Common myeloid progenitor, CD34-positive (primary cell): ENCODE measurements around the gene RAB31.
A peak's percentile ranks its signal among the peaks of the same experiment; 100 is the strongest.

Source experiments
- CTCF ChIA-PET: fragments of 350-600 bp; sonication (Branson Sonifier 250); formaldehyde crosslinking; loops from one replicate; lab custom pipeline; 2021; ENCODE audit warnings: antibody characterized with exemption; lab: Charles Lee
- POLR2A ChIA-PET: fragments of 350-600 bp; sonication (Branson Sonifier 250); formaldehyde crosslinking; loops from one replicate; lab custom pipeline; 2021; ENCODE audit warnings: antibody characterized with exemption; lab: Charles Lee
- DNase-seq, 3 donors: peaks; one replicate each; pipeline versions ENCODE4 v3.0.0 to v3.0.0-alpha.2; 2013
- H3K27ac ChIP-seq, 2 experiments: 1 replicate in 1 of 2; 2 replicates in 1 of 2; pipeline ENCODE4 v1.7.0; 2013; ENCODE audit warnings: inconsistent platforms in 2 of 2, low read length in 2 of 2, mild to moderate bottlenecking in 2 of 2, low read depth in 1 of 2, moderate library complexity in 1 of 2; ENCODE audit not compliant: severe bottlenecking in 2 of 2, insufficient read depth in 1 of 2, poor library complexity in 1 of 2
- H3K27me3 ChIP-seq, 5 experiments: replicated peaks in 2 of 5; 1 replicate in 3 of 5; 2 replicates in 2 of 5; pipeline versions ENCODE4 v1.6.1 to v1.7.0; 2013; ENCODE audit warnings: low read length in 4 of 5, mild to moderate bottlenecking in 2 of 5, moderate library complexity in 2 of 5, inconsistent platforms in 1 of 5; ENCODE audit not compliant: insufficient read depth in 5 of 5, control insufficient read depth in 4 of 5
- H3K36me3 ChIP-seq, 4 experiments: 1 replicate in 2 of 4; 2 replicates in 2 of 4; pipeline versions ENCODE4 v1.6.1 to v1.7.0; 2013; ENCODE audit warnings: low read length in 3 of 4, control low read depth in 1 of 4, mild to moderate bottlenecking in 1 of 4; ENCODE audit not compliant: control insufficient read depth in 4 of 4, insufficient read depth in 4 of 4
- H3K4me1 ChIP-seq, 4 experiments: 1 replicate in 3 of 4; 2 replicates in 1 of 4; pipeline versions ENCODE4 v1.6.1 to v1.7.1; 2013; ENCODE audit warnings: low read length in 3 of 4, mild to moderate bottlenecking in 3 of 4, control low read depth in 1 of 4, inconsistent platforms in 1 of 4, moderate library complexity in 1 of 4; ENCODE audit not compliant: control insufficient read depth in 4 of 4, insufficient read depth in 4 of 4; ENCODE audit errors: control extremely low read depth in 1 of 4
- H3K4me3 ChIP-seq, 7 experiments: 1 replicate in 4 of 7; 2 replicates in 3 of 7; pipeline versions ENCODE4 v1.5.1 to v1.7.0; 2013; ENCODE audit warnings: mild to moderate bottlenecking in 7 of 7, low read length in 6 of 7, moderate library complexity in 6 of 7, inconsistent platforms in 2 of 7, low read depth in 2 of 7, control low read depth in 1 of 7; ENCODE audit not compliant: insufficient read depth in 4 of 7, control insufficient read depth in 1 of 7; ENCODE audit errors: extremely low read depth in 1 of 7
- H3K9me3 ChIP-seq, 5 experiments: 1 replicate in 4 of 5; 2 replicates in 1 of 5; pipeline versions ENCODE4 v1.6.1 to v1.7.1; 2013; ENCODE audit warnings: low read length in 4 of 5, mild to moderate bottlenecking in 2 of 5, inconsistent platforms in 1 of 5, low read depth in 1 of 5, moderate library complexity in 1 of 5; ENCODE audit not compliant: control insufficient read depth in 4 of 5, insufficient read depth in 2 of 5; ENCODE audit errors: control extremely low read depth in 1 of 5
- WGBS: methylation state at CpG from one replicate; pipeline ENCODE4 v1.1.5; 2013; ENCODE audit not compliant: insufficient coverage; 5-methylcytosine and 5-hydroxymethylcytosine counted together

RAB31 gene

DNA sequence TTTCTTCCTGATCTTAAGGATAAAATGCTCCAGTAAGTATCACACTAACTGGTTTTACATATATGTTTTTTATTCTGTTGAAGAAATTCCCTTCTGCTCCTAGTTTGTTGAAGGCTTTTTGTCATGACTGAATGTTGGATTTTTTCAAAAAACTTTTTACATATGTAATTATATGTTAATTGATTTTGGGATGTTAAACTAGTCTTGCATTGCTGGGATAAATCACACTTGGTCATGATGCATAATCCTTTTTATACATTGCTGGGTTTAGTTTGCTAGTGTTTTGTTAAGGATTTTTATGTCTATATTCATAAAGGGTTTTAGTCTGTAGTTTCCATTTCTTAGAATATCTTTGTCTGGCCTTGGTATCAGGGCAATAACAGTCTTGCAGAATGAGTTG is 112.0 kb downstream of the RAB31 start:
- peaks cover 0 to 9% (median 2%) of the 10 kb centered on the region in 5 experiments for H3K9me3 ChIP-seq
- peaks cover 0 to 6% (median 1%) of the 10 kb centered on the region in 4 experiments for H3K36me3 ChIP-seq
- DNase-seq, result no peak
- no peaks in the 10 kb centered on the region for H3K27me3 ChIP-seq
- CTCF ChIA-PET, result no interaction called here
- POLR2A ChIA-PET, result no interaction called here
- no peak overlapping the region for H3K4me3 ChIP-seq
- no peak overlapping the region for H3K27ac ChIP-seq
- peaks cover 9 to 16% (median 13%) of the 10 kb centered on the region in 4 experiments for H3K4me1 ChIP-seq

DNA sequence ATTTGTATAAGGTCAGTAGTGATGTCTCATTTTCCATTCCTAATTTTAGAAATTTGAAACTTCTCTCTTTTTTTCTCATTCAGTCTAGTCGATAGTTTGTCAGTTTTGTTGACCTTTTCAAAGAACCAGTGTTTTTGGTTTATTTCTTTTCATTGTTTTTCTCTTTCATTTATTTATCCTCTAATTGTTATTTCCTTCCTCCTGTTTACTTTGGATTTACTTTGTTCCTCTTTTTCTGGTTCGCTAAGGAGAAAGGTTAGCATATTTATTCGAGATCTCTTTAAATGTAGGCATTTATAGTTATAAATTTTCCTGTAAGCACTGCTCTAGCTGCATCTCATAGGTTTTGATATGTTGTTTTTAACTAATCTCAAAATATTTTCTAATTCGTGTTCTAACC is 112.6 kb downstream of the RAB31 start:
- CTCF ChIA-PET, result no interaction called here
- WGBS, result no CpG with 5 or more reads among the region's 4 CpGs
- Histone ChIP-seq H3K36me3 (peaks cover 0 to 6% (median 1%) of the 10 kb centered on the region in 4 experiments), H3K4me3 (no peak overlapping the region), H3K9me3 (peaks cover 0 to 9% (median 2%) of the 10 kb centered on the region in 5 experiments), H3K27me3 (no peaks in the 10 kb centered on the region), H3K27ac (no peak overlapping the region), H3K4me1 (peaks cover 14 to 22% (median 18%) of the 10 kb centered on the region in 4 experiments)
- POLR2A ChIA-PET, result no interaction called here
- DNase-seq, result no peak

DNA sequence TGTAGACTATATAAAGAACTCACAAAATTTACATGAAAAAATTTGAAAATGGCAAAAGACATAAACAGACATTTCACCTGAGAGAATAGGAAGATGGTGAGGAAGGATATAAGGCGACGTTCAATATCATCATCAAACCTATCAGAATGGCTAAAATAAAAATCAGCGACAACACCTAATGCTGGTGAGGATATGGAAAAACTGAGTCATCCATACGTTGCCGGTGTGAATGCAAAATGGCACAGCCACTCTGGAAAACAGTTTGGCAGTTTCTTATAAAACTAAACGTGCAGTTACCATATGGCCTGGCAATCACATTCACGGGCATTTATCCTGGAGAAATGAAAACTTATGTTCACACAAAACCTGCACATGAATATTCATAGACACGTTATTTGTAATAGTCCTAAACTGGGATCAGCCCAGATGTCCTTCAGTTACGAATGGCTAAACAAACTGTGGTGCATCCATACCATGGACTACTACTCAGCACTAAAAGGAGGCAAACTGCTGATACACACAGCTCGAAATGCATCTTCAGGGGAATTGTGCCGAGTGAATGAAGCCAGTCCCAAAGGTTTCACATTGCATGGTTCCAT is 114.6 kb downstream of the RAB31 start:
- WGBS, result 94% methylated on average over 6 of the region's 11 CpGs
- no peak overlapping the region for H3K27ac ChIP-seq
- no peak for DNase-seq
- peaks cover 0 to 8% (median 2%) of the 10 kb centered on the region in 5 experiments for H3K9me3 ChIP-seq
- ChIA-PET CTCF (no interaction called here), POLR2A (no interaction called here)
- no peak overlapping the region for H3K4me3 ChIP-seq
- peaks cover 0 to 2% (median 0%) of the 10 kb centered on the region in 4 experiments for H3K36me3 ChIP-seq
- no peaks in the 10 kb centered on the region for H3K27me3 ChIP-seq
- H3K4me1 ChIP-seq, result peaks cover 14 to 40% (median 34%) of the 10 kb centered on the region in 4 experiments

- peaks cover 0 to 5% (median 0%) of the 10 kb centered on the region in 5 experiments for H3K9me3 ChIP-seq
- no peak overlapping the region for H3K27ac ChIP-seq
- no peak overlapping the region for H3K4me3 ChIP-seq
- DNase-seq, result peak in 2 of 3 donors; percentile 27 to 48
- POLR2A ChIA-PET, result no interaction called here
- WGBS, result 17% methylated on average over 1 of the region's 4 CpGs
- CTCF ChIA-PET, result interaction anchor here (0.6 to 0.9 kb wide), 2 partner anchors 85 to 1194 kb away, joined by 3 read pairs; no protein-coding TSS in a partner anchor
- H3K27me3 ChIP-seq, result no peaks in the 10 kb centered on the region
- H3K4me1 ChIP-seq, result peaks cover 14 to 53% (median 46%) of the 10 kb centered on the region in 4 experiments
- H3K36me3 ChIP-seq, result peaks cover 0 to 2% (median 0%) of the 10 kb centered on the region in 4 experiments
Measured at GRCh38 chr18:9823805-9824473, 115.8 kb downstream of the RAB31 start.

DNA sequence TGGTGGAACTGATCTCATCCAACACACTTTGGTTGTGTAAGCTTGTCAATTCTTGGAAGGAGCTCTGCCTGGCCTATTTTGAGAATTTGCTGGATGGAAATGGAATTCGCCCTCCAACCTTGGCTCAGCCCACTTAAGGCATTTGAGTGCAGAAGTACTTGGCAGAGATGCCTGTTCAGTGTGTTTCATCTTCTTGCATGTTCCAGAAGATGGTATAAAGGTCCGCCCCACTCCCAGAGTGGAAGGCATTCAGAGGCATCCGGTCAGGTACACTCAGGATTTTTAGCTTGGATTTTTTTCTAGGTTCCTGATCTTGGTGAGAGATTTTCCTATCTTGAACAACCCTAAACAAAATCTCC is 116.4 kb downstream of the RAB31 start:
- peaks cover 0 to 5% (median 0%) of the 10 kb centered on the region in 5 experiments for H3K9me3 ChIP-seq
- no peak overlapping the region for H3K27ac ChIP-seq
- H3K4me1 ChIP-seq, result peaks cover 14 to 55% (median 49%) of the 10 kb centered on the region in 4 experiments
- H3K27me3 ChIP-seq, result no peaks in the 10 kb centered on the region
- no peak overlapping the region for H3K4me3 ChIP-seq
- no peaks in the 10 kb centered on the region for H3K36me3 ChIP-seq
- DNase-seq, result peak in 1 of 3 donors; percentile 12
- 100% methylated on average over 2 of the region's 3 CpGs for WGBS
- ChIA-PET CTCF (interaction anchor here (0.6 to 0.9 kb wide), 2 partner anchors 85 to 1193 kb away, joined by 3 read pairs; no protein-coding TSS in a partner anchor), POLR2A (no interaction called here)

DNA sequence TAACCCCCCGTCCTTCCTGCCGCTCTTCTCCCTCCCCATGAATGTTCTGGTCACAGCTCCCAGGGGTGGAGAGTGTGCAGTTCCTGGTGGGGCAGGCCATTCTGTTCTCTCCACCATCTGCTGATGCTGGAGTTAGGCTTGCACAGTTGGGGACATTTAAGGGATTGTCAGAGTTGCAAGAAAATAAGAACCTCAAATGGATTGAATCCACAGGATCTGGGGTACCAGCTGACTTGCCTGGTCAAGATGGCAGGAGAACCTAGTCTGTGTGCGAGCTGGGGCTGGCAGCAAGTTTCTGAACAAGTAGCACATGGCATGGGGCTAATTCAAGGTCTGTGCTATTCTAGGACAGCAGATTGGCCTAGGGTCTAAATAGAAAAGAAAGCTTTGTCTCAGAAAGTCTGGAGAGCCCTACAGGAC is 116.9 kb downstream of the RAB31 start:
- CTCF ChIA-PET, result interaction anchor here (0.9 kb wide), 1 partner anchor 86 kb away, joined by 3 read pairs; no protein-coding TSS in a partner anchor
- H3K27me3 ChIP-seq, result no peaks in the 10 kb centered on the region
- no peaks in the 10 kb centered on the region for H3K36me3 ChIP-seq
- POLR2A ChIA-PET, result no interaction called here
- DNase-seq, result peak in 1 of 3 donors; percentile 19
- H3K4me1 ChIP-seq, result peaks cover 14 to 56% (median 49%) of the 10 kb centered on the region in 4 experiments
- H3K27ac ChIP-seq, result peak overlapping the region in 1 of 2 experiments; percentile 33
- H3K9me3 ChIP-seq, result peaks cover 0 to 3% (median 0%) of the 10 kb centered on the region in 5 experiments
- H3K4me3 ChIP-seq, result peak overlapping the region in 2 of 7 experiments; percentile 6 to 21
- 86% methylated on average over 1 of the region's 3 CpGs for WGBS

DNA sequence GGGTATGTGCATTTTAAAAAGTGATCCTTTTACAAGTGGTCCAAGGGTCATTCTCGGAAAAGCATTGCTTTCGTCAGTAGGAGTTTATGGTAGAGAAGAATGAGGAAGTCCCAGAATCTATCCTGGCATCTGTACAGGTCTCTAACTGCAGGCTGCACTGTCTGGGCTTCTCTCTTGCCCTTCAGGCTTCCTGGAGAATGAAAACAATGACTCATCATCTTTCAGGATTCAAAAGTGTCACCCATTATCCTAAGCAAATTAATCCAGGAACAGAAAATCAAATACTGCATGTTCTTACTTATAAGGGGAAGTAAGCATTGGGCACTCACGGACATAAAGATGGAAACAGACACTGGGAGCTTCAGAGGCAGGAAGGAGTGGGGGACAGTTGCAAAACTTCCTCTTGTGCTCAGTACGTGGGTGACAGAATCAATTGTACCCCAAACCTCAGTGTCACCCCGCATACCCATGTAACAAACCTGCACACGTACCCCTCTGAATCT is 117.5 kb downstream of the RAB31 start:
- peak overlapping the region; percentile 17 to 45 for H3K27ac ChIP-seq
- ChIA-PET POLR2A (no interaction called here), CTCF (no interaction called here)
- no peaks in the 10 kb centered on the region for H3K36me3 ChIP-seq
- H3K9me3 ChIP-seq, result no peaks in the 10 kb centered on the region
- peaks cover 14 to 56% (median 49%) of the 10 kb centered on the region in 4 experiments for H3K4me1 ChIP-seq
- 0% methylated on average over 1 of the region's 6 CpGs for WGBS
- peak; percentile 85 to 97 (median 96) for DNase-seq
- no peaks in the 10 kb centered on the region for H3K27me3 ChIP-seq
- peak overlapping the region in 2 of 7 experiments; percentile 6 to 25 for H3K4me3 ChIP-seq
